HCT116 (cell line): Measurements from ENCODE around the gene DAND5.

Experiments
- ATF3 ChIP-seq: IDR thresholded peaks from 2 replicates; pipeline ENCODE4 v1.6.1; 2012
- CTCF ChIP-seq, 3 experiments: fragments of 200-600 bp in 1 of 3; sonication (generic) in 1 of 3; IDR thresholded peaks in 2 of 3; conservative IDR thresholded peaks in 1 of 3; 2 replicates each; pipeline ENCODE4 v1.5.1; 2012 to 2017; ENCODE audit warnings: low read depth in 2 of 3, low read length in 2 of 3, antibody characterized with exemption in 1 of 3, borderline replicate concordance in 1 of 3, control low read depth in 1 of 3, mild to moderate bottlenecking in 1 of 3, mixed read lengths in 1 of 3, mixed run types in 1 of 3, moderate library complexity in 1 of 3; ENCODE audit not compliant: insufficient read depth in 1 of 3
- EGR1 ChIP-seq: IDR thresholded peaks from 2 replicates; pipeline ENCODE4 v1.6.1; 2012; ENCODE audit warnings: low read depth
- EZH2 ChIP-seq: fragments of 200-600 bp; sonication (generic); IDR thresholded peaks from 2 replicates; pipeline ENCODE4 v1.6.1; 2017; ENCODE audit warnings: antibody characterized with exemption, mixed run types
- JUND ChIP-seq: IDR thresholded peaks from 2 replicates; pipeline ENCODE4 v1.6.1; 2012
- MAX ChIP-seq: IDR thresholded peaks from 2 replicates; pipeline ENCODE4 v1.6.1; 2012
- POLR2A ChIP-seq: IDR thresholded peaks from 2 replicates; pipeline ENCODE4 v1.7.0; 2011; ENCODE audit warnings: borderline replicate concordance; ENCODE audit not compliant: insufficient read depth, insufficient read length; ENCODE audit errors: extremely low read depth
- RAD21 ChIP-seq: IDR thresholded peaks from 2 replicates; pipeline ENCODE4 v1.6.1; 2012; ENCODE audit warnings: low read depth, mild to moderate bottlenecking
- REST ChIP-seq: IDR thresholded peaks from 2 replicates; pipeline ENCODE4 v1.6.1; 2012; ENCODE audit warnings: low read depth
- SP1 ChIP-seq: IDR thresholded peaks from 2 replicates; pipeline ENCODE4 v1.6.1; 2012; ENCODE audit warnings: low read depth
- SRF ChIP-seq: IDR thresholded peaks from 2 replicates; pipeline ENCODE4 v1.6.1; 2012; ENCODE audit warnings: low read depth
- ZBTB33 ChIP-seq: IDR thresholded peaks from 2 replicates; pipeline ENCODE4 v1.6.1; 2011; ENCODE audit warnings: mild to moderate bottlenecking, low read length, moderate library complexity; ENCODE audit not compliant: insufficient replicate concordance; ENCODE audit errors: extremely low read depth
- ZNF274 ChIP-seq: fragments of 200-500 bp; sonication (Bioruptor generic); IDR thresholded peaks from 2 replicates; pipeline ENCODE4 v1.6.1; 2014; ENCODE audit warnings: mild to moderate bottlenecking, low read depth, low read length, inconsistent platforms

GRCh38 chr19:12959481-12959880 lies 9.9 kb upstream of the DAND5 start:
- TF ChIP-seq REST (no peak), EZH2 (no peak), CTCF (IDR thresholded peaks at IDR 0.05 in 2 of 3, conservative IDR thresholded peaks at IDR 0.05 in 1 of 3; ENCODE audit: borderline replicate concordance in 1 of 3, insufficient read depth in 1 of 3, low read depth in 2 of 3, low read length in 2 of 3) (no peak), RAD21 (no peak), POLR2A (no peak), SRF (no peak), SP1 (no peak), ZNF274 (no peak), JUND (no peak), ATF3 (no peak), ZBTB33 (no peak), MAX (no peak), EGR1 (no peak)
